Hepatic stellate cell (primary cell): ENCODE results near the gene TBX21.
"Not testable (repeated sequence)": the region's sequence is repeated elsewhere in the genome, so short reads cannot be mapped to it uniquely, and the experiment has no call there.

Source experiments
- DNase-seq: peaks from one replicate; pipeline ENCODE4 v3.0.0; 2011; ENCODE audit warnings: low spot score

The TBX21 gene

DNA sequence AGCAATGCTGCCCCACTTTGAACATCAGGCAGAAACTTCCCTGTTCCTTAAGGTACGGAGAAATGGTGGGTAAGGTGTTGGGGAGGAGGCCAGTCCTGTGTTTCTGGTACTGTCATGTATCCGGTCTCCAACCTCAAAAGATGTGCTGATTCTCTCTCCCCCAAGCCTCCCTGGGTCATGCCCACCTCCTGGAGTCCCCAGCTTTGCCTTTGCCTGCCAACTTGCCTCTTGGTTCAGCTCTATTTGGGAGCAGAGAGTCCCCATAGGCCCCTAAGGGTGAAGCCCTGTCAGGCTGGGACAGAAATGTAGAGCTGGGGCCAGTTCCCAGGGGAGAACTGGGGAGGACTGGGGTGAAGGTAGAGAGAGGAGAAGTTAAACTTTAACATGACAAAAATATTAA lies 1.6 kb upstream of the TBX21 start:
- no peak for DNase-seq

DNA sequence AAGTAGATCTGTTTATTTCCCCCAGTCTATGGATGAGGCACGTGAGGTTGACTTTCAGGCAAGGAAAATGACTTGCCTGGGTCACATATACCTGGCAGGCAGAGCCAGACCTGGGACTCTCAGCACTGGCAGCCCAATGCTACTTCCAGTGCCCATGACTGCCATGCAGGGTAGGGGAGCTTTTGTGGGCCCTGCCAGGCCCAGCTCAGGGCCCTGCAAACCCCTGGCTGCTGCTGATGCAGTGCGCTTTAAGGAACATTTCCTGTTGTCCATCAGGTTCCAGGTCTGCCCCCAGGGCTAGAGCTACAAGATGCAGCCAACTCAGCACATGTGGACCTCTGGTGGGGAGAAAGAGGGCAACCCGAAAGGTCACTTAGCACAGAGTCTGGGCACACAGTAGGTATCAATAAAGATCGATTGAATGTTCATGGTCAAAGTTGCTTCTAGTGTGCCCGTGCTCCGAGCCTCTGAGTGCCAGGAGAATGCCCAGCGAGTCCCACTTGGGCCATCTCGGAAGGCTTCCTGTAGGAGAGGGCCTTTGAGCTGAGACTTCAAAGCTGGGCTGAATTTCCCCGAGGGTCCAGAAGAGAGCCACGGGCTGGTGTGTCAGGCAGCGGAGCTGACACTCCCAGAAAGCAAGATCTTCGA lies 513 bp upstream of the TBX21 start:
- DNase-seq, result no peak

DNA sequence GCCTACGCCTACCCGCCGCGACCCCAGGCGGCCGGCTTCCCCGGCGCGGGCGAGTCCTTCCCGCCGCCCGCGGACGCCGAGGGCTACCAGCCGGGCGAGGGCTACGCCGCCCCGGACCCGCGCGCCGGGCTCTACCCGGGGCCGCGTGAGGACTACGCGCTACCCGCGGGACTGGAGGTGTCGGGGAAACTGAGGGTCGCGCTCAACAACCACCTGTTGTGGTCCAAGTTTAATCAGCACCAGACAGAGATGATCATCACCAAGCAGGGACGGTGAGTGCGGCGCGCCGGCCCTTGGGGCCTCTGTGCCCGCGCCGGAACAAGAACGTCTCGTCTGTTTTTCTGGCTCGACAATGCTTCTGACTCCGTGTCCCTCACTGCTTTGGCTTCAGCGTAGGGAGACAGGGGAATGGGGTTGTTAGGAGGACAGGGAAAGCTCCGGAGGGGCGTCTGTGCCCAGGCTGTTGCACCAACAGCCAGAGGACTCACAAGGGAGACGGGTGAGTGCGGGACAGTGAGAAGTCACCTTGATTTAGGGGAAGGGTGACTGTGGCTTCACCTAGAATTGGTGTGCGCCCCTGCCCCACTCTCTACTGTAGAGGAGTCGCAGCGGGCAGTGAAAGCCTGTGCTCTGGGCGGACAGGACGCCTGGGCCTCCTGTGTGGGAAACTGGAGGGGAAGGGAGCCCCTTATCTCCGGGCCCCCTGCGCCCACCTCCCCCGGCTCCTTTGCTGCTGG lies 806 bp downstream of the TBX21 start:
- DNase-seq, result no peak

DNA sequence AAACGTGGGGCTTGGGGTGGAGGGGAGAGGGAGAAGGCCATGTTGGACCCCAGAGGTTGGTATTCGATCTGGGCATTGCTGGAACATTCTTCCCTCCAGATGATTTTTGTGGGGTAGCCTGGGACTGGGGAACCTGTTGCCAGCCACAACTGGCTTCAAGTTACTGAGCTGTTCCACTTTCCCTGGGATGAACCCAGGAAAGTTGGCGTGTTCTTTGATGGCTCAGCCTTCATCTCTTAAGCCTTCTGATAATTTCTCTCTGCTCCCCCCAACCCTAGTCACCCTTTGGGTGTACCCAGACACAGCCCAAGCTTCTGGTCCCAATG lies 2.1 kb downstream of the TBX21 start:
- DNase-seq, result no peak

DNA sequence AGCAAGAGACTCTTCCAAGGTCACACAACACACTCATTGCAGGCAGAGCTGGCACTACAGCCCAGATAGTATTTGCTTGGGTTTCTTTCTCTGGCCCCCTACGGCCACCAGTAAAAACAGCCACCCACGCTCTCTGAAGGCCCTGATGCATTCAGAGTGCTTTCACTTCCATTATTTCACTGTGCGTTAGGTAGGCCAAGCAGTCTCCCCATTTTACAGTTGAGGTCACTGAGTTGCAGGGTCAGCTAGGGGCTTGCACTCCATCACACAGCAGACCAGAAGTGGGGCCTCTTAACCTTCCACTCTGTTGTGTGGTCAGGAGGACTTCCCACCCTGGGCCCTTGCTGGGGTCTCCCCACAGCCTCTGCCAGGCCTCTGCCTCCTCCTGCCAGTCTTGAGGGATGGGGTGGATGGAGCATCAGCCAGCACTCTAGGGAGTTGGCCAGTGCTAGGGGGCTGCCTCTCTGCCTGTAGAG lies 2.5 kb downstream of the TBX21 start:
- peak; percentile 5 for DNase-seq

DNA sequence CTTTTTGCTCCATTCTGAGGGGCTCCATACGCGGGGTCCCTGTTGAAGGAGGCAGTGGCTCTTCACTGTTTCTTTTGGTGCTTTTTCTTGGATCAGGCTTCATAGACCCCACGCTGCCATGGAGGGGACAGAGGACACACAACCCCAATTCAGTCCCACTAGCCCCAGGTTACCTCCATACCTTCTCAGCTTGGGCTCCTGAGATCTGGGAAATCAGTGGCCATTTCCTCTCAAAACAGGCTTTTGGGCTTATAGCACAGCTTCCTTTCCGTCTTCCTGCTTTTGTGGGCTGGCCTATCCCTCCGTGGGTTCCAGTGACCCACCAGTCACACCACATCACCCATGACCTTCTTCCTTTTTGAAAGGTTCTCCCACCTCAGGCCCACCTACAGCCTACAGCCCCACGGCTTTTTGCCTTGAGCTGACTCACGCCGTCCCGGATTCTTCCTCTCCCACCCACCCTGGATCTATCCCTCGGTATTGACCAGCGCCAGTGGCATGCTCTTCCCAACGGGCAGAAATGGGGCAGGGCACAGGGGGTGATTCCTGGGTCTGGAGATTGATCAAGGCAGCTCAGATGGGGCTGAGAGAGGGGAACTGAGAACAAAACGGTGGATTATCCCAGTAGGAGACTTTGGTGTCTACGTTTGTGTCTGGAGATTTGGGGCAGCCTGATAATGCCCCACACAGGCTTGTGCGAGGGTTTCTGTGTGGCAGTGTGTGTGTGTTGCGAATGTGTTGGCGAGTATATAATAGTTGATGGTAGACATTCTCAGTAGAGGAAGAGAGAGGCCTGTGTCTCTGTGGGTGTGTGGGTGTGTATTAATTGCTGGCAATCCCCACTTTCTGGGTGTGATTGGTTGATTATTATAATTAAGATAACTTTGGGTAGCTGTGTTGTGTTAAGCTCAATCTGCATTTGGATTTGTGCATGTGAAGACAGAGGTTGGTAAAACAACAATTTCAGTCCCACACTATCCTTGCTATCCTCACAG lies 3.8 kb downstream of the TBX21 start:
- DNase-seq, result no peak

DNA sequence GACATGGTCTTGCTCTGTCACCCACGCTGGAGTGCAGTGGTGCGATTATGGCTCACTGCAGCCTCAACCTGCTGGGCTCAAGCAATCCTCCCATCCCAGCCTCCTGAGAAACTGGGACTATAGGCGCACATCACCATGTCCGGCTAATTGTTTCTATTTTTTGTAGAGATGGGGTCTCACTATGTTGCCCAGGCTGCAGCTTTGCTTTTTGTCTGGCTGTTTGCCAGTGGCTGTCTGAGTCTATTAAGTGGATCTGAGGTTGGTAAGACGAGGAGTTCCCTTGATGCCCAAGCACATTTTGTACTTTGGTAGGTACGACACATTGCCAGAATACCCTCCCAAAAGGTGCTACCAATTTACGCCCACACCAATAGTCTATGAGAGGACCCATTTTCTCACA lies 5.1 kb downstream of the TBX21 start:
- DNase-seq, result no peak

DNA sequence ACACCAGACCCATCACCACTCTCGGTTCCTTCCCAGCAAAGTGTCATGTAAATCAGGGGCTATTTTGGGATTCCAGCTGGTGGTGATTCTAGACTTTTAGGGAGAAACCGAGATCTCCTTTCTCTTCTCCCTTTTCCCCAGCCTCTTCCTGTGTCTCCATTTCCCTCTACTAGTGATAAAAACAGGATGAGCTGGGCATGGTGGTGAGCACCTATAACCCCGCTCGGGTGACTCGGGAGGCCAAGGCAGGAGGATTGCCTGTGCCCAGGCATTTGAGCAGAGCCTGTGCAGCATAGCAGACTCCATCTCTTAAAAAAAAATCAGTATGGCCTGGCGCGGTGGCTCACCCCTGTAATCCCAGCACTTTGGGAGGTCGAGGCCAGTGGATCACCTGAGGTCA lies 6.1 kb downstream of the TBX21 start:
- peak; percentile 2 for DNase-seq

DNA sequence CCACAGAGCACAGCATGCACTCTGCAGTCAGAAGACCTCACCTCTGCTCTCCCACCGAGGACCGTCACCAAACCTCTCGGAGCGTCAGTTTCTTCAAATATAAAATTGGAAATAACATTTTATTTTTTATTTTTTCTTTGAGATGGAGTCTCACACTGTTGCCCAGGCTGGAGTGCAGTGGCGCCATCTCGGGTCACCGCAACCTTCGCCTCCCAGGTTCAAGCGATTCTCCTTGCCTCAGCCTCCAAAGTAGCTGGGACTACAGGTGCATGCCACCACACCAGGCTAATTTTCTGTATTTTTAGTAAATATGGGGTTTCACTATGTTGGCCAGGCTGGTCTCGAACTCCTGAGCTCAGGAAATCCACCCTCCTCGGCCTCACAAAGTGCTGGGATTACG lies 6.9 kb downstream of the TBX21 start:
- not testable (repeated sequence) for DNase-seq

DNA sequence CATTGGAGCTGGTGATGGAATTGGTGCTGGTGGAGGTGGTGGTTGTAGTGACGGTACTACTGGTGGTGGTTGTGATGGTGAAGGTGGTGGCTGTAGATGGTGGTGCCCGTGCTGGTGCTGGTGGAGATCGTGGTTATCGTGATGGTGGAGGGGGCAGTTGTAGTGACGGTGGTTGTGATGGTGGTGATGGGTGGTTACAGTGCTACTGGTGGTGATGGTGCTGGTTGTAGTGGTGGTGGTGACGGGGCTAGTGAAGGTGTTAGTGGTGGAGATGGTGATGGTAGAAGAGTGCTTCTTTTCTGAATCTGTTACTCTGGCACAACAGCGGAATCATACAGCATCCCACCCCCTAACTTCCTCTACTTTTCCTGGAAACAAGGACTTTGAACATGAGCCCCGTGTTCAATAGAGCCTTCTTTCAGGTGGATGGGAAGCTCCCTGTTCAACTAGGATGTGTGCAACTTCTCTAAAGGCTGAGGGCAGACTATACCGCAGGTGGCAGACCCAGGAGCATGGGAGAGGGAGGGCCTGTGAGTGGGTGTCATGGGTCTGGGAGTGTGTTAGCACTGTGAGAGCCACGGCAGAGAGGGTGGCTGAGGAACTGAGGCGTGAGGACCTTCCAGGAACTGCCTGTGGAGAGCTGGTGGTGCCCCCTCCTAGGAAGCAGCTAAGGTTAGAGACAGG lies 8.2 kb downstream of the TBX21 start:
- DNase-seq, result no peak

DNA sequence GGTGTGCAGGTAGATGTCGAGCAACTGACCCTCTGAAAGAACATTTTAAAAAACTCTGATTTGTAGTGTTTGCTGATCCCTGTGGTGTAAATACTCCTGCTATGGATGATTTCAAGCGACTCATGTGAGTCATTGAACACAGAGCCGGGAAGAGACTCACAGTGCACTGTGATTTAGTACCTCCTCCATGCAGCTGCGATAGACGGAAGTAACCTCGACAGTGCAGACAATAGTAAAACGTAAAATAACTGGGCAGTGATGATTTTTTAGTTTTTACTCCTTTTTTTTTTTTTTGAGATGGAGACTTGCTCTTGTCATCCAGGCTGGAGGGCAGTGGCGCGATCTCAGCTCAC lies 8.7 kb downstream of the TBX21 start:
- DNase-seq, result no peak

DNA sequence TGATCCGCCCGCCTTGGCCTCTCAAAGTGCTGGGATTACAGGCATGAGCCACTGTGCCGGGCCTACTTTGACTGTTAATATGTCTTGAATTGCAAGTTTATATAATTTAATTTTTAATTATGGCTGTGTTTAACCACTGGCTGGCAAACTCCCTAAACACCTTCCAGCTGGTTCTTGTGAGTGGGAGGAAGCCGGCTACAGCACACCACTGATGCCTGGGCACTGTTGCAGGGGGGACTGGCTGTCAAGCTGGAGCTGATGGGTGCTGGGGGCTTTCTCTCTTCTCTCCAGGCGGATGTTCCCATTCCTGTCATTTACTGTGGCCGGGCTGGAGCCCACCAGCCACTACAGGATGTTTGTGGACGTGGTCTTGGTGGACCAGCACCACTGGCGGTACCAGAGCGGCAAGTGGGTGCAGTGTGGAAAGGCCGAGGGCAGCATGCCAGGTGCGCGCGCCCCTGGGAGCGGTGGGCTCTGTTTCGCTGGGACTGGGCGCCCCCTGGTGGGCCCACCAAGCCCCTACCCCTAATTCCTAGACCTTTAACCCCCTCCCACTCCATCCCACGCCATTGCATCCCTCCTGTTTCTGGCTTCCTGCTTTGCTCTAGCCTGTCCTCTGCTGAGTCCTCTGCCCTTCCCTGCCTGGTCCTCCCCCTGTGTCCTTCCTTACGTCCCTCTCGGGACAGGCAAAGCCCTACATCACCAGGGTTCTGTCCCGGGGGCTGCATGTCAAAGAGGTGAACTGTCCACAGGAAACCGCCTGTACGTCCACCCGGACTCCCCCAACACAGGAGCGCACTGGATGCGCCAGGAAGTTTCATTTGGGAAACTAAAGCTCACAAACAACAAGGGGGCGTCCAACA lies 9.5 kb downstream of the TBX21 start:
- no peak for DNase-seq

DNA sequence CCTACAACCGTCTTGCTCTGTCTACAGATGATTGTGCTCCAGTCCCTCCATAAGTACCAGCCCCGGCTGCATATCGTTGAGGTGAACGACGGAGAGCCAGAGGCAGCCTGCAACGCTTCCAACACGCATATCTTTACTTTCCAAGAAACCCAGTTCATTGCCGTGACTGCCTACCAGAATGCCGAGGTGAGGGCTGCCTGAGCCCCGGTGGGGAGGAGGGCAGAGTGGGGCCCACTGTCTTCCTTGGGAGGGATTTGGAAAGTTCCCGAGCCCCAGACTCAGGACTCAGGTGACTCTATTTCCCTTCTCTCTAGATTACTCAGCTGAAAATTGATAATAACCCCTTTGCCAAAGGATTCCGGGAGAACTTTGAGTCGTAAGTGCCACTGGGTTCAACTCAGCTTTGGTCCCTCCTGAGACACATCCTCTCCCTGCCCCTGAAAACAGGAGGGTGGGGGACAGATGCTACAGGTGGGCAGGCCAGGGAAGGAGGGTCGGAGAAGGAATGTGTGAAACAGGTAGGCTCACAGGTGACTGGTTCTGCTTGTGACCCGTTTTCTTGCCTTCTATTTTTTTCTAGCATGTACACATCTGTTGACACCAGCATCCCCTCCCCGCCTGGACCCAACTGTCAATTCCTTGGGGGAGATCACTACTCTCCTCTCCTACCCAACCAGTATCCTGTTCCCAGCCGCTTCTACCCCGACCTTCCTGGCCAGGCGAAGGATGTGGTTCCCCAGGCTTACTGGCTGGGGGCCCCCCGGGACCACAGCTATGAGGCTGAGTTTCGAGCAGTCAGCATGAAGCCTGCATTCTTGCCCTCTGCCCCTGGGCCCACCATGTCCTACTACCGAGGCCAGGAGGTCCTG lies 11.4 kb downstream of the TBX21 start:
- DNase-seq, result no peak

DNA sequence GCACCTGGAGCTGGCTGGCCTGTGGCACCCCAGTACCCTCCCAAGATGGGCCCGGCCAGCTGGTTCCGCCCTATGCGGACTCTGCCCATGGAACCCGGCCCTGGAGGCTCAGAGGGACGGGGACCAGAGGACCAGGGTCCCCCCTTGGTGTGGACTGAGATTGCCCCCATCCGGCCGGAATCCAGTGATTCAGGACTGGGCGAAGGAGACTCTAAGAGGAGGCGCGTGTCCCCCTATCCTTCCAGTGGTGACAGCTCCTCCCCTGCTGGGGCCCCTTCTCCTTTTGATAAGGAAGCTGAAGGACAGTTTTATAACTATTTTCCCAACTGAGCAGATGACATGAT lies 12.0 kb downstream of the TBX21 start:
- DNase-seq, result no peak

DNA sequence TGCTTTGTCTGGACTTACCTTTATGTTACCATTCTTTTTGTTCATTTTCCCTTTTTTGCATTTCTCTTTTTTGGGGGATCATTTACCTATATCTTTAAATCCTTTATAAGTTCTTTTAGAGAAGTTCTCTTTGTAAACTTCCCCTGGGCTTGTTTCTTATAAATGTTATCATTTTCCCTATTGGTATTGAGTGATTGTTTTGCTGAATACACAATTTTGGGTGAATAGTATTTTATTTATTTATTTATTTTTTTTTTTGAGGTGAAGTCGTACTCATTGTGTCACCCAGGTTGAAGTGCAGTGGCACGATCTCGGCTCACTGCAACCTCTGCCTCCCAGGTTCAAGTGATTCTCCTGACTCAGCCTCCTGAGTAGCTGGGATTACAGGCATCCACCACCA lies 18.4 kb downstream of the TBX21 start:
- DNase-seq, result no peak

DNA sequence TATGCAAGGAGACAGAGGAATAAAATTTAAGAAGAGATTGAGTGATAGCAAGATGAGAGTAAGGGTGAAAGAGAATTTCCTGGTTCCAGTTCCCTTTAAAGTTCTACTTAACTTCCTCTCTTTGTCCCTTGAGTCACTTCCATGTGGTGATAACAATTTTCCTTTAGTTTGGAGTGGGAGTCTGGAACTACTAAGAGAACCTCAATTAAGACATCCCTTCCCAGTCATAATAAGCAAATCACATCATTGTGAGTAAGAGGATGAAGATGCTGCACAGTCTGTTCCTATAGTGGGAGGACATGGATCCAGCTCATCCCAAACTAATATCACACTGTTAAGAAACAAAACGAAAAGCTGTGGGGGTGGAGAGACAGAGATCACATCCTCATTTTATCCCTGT lies 24.4 kb downstream of the TBX21 start:
- DNase-seq, result no peak

DNA sequence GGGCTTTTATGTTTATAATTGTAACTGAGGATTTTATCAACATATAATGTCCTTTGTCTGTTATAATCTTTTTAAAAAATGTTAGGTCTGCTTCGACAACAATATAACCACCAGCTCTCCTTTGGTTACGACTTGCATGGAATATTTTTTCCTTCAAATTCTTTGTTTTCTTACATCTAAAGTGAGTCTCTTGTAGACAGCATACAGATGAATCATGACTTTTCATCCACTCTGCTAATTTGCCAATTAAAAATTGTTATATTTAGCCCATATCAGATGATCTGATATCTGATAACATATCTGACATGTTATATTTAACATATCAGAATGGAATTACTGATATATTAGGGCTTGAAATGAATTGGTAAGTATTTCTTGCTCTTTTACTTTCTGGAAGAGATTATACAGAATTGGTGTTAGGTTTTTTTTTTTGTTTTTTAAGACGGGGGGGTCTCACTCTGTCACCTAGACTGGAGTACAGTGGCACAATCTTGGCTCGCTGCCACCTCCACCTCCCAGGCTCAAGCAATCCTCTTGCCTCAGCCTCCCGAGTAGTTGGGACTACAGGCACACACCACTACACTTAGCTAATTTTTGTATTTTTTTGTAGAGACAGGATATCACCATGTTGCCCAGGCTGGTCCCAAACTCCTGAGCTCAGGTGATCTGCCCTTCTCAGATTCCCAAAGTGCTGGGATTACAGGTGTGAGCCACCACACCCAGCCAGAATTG lies 27.5 kb downstream of the TBX21 start:
- no peak for DNase-seq

DNA sequence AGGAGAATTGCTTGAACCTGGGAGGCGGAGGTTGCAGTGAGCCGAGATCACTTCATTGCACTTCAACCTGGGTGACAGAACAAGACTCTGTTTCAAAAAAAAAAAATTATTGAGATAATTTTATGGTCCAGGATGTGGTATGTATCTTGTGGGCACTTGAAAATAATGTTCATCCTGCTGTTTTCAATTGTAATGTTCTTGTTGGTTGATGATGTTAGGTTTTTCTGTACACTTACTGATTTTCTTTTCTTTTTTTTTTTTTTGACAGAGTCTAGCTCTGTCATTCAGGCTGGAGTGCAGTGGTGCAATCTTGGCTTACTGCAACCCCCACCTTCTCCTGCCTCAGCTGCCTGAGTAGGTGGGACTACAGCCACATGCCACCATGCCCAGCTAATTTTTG lies 29.7 kb downstream of the TBX21 start:
- DNase-seq, result no peak

DNA sequence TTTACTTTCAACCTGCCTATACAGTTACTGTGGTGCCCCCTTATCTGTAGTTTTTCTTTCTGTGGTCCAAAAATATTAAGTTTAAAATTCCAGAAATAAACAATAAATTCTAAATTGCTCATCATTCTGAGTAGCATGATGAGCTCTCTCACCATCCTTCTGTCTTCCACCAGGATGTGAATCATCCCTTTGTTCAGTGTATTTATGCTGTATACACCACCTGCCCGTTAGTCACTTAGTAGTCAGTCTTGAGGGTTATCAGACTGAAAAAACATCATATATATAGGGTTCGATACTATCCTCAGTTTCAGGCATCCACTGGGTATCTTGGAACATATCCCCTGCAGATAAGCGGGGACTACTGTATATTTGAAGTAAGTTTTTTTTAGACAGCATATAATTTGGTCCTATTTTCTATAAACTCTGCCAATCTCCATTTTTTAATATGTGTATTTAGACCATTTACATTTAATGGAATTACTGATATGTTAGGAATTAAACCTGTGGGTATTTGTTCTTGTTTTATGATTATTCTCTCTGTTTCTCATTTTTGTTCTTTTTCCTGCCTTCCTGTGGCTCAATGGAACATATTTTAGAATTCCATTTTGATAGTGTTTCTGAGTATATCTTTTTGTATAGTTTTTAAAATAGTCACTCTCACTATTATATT lies 31.0 kb downstream of the TBX21 start:
- no peak for DNase-seq
